ENCODE results near the gene ZNF699. TPM values are rescaled to one million over a fixed set of nuclear protein-coding genes. Genes with fewer than 3 reads are reported as not detected.
"Not testable (repeated sequence)": the region's sequence is repeated elsewhere in the genome, so short reads cannot be mapped to it uniquely, and the experiment has no call there.

The ZNF699 gene
- polyA plus RNA-seq, 3 donors, result 3.4 to 18.5 (median 5.6) TPM

GRCh38 chr19:9323919-9324583 lies 14.4 kb upstream of the ZNF699 start, which contains the start of gene ZNF559:
ZNF559 (plus strand) TSS chr19:9324179; CDS start chr19:9338550, 14,371 bp downstream.
- Histone ChIP-seq H3K27ac (ENCODE audit: low read depth in 1 of 2, low read length in 2 of 2) (peak within 1 kb of the TSS; percentile 82 to 89), H3K27me3 (ENCODE audit: control insufficient read depth in 2 of 2, insufficient read depth in 2 of 2, low read length in 2 of 2) (no peaks in the 10 kb centered on the region), H3K79me2 (ENCODE audit: insufficient read depth, low read length) (peaks cover 7% of the 10 kb centered on the region), H2AFZ (ENCODE audit: insufficient read depth, low read depth, low read length, poor library complexity, severe bottlenecking) (peak within 1 kb of the TSS; percentile 89), H3K4me2 (replicated peaks; ENCODE audit: extremely low read depth, low read length, poor library complexity, severe bottlenecking) (peak within 1 kb of the TSS; percentile 86), H3K9me3 (replicated peaks in 1 of 2; ENCODE audit: control insufficient read depth in 1 of 2, insufficient read depth in 1 of 2, low read length in 2 of 2) (peaks cover 57 to 59% of the 10 kb centered on the region in 2 donors), H3K4me1 (ENCODE audit: control insufficient read depth in 1 of 2, insufficient read depth in 2 of 2, low read length in 2 of 2) (peaks cover 14 to 20% of the 10 kb centered on the region in 2 donors), H4K20me1 (ENCODE audit: insufficient read depth, low read length) (no peaks in the 10 kb centered on the region), H3K36me3 (replicated peaks in 1 of 2; ENCODE audit: control insufficient read depth in 1 of 2, insufficient read depth in 2 of 2, low read length in 2 of 2) (peaks cover 3 to 18% of the 10 kb centered on the region in 2 donors), H3K9ac (ENCODE audit: insufficient read depth, low read length, poor library complexity, severe bottlenecking) (peak within 1 kb of the TSS; percentile 82), H3K4me3 (replicated peaks in 1 of 3; ENCODE audit: low read depth in 2 of 3, low read length in 3 of 3) (peak within 1 kb of the TSS; percentile 73 to 90 (median 89))
- Mint-ChIP-seq H3K36me3 (peaks cover 17 to 40% of the 10 kb centered on the region in 2 donors), H3K4me3 (peak within 1 kb of the TSS; percentile 92 to 98), H3K9me3 (peaks cover 24 to 86% (median 59%) of the 10 kb centered on the region in 7 donors), H3K27me3 (ENCODE audit: low read depth in 3 of 3) (peaks cover 0 to 3% (median 2%) of the 10 kb centered on the region in 3 donors), H3K27ac (peak within 1 kb of the TSS; percentile 89 to 96 (median 94)), H3K4me1 (peaks cover 10% of the 10 kb centered on the region)
- DNase-seq, result peak; percentile 93 to 95 (median 93)
- peak; percentile 37 for TF ChIP-seq CTCF (IDR thresholded peaks at IDR 0.05)
- intact Hi-C loops (cut with micrococcal nuclease), result loop anchor here (1.0 to 10.0 kb wide), 5 partner anchors 15 to 492 kb away; partner anchors contain the start of genes ZNF699 (in 2 of the 2), MBD3L1 (in 1 of the 2), ZNF266 (in 1 of the 2) and ZNF558 (in 1 of the 2)
- 0% methylated on average over 40 of the region's 48 CpGs for WGBS (ENCODE audit: insufficient coverage)

GRCh38 chr19:9323557-9323918 lies 13.9 kb upstream of the ZNF699 start:
- no peak for TF ChIP-seq CTCF (IDR thresholded peaks at IDR 0.05)
- 0% methylated on average over 9 of the region's 9 CpGs for WGBS (ENCODE audit: insufficient coverage)
- H3K27ac ChIP-seq (ENCODE audit: low read depth in 1 of 2, low read length in 2 of 2), result peak overlapping the region; percentile 82 to 89
- peak overlapping the region; percentile 89 for H2AFZ ChIP-seq (ENCODE audit: insufficient read depth, low read depth, low read length, poor library complexity, severe bottlenecking)
- Mint-ChIP-seq H3K36me3 (peaks cover 13 to 36% of the 10 kb centered on the region in 2 donors), H3K9me3 (peaks cover 24 to 83% (median 57%) of the 10 kb centered on the region in 7 donors), H3K4me1 (peaks cover 10% of the 10 kb centered on the region), H3K27me3 (ENCODE audit: low read depth in 3 of 3) (peaks cover 0 to 3% (median 2%) of the 10 kb centered on the region in 3 donors), H3K4me3 (peak overlapping the region; percentile 92 to 98), H3K27ac (peak overlapping the region; percentile 89 to 96 (median 94))
- peaks cover 2 to 14% of the 10 kb centered on the region in 2 donors for H3K36me3 ChIP-seq (replicated peaks in 1 of 2; ENCODE audit: control insufficient read depth in 1 of 2, insufficient read depth in 2 of 2, low read length in 2 of 2)
- H4K20me1 ChIP-seq (ENCODE audit: insufficient read depth, low read length), result no peaks in the 10 kb centered on the region
- peaks cover 7% of the 10 kb centered on the region for H3K79me2 ChIP-seq (ENCODE audit: insufficient read depth, low read length)
- peak overlapping the region; percentile 86 for H3K4me2 ChIP-seq (replicated peaks; ENCODE audit: extremely low read depth, low read length, poor library complexity, severe bottlenecking)
- H3K9me3 ChIP-seq (replicated peaks in 1 of 2; ENCODE audit: control insufficient read depth in 1 of 2, insufficient read depth in 1 of 2, low read length in 2 of 2), result peaks cover 52 to 57% of the 10 kb centered on the region in 2 donors
- peak; percentile 60 to 73 (median 73) for DNase-seq
- H3K4me1 ChIP-seq (ENCODE audit: control insufficient read depth in 1 of 2, insufficient read depth in 2 of 2, low read length in 2 of 2), result peaks cover 14 to 20% of the 10 kb centered on the region in 2 donors
- H3K9ac ChIP-seq (ENCODE audit: insufficient read depth, low read length, poor library complexity, severe bottlenecking), result peak overlapping the region; percentile 82
- no peaks in the 10 kb centered on the region for H3K27me3 ChIP-seq (ENCODE audit: control insufficient read depth in 2 of 2, insufficient read depth in 2 of 2, low read length in 2 of 2)
- intact Hi-C loops (cut with micrococcal nuclease), result loop anchor here (1.0 to 10.0 kb wide), 4 partner anchors 14 to 491 kb away; partner anchors contain the start of genes MBD3L1 (in 1 of the 2), ZNF266 (in 1 of the 2), ZNF558 (in 1 of the 2) and ZNF562 (in 1 of the 2)
- H3K4me3 ChIP-seq (replicated peaks in 1 of 3; ENCODE audit: low read depth in 2 of 3, low read length in 3 of 3), result peak overlapping the region; percentile 73 to 90 (median 89)

GRCh38 chr19:9322201-9322600 lies 12.6 kb upstream of the ZNF699 start:
- H3K9me3 Mint-ChIP-seq, result peaks cover 17 to 83% (median 58%) of the 10 kb centered on the region in 7 donors
- WGBS (ENCODE audit: insufficient coverage), result 100% methylated on average over 6 of the region's 10 CpGs
- not testable (repeated sequence) for H3K4me3 Mint-ChIP-seq

More at GRCh38 chr19:9322201-9322600, 12.6 kb upstream of the ZNF699 start:
- not testable (repeated sequence) for H4K20me1 ChIP-seq (ENCODE audit: insufficient read depth, low read length); H3K36me3 ChIP-seq (replicated peaks in 1 of 2; ENCODE audit: control insufficient read depth in 1 of 2, insufficient read depth in 2 of 2, low read length in 2 of 2); H3K27ac ChIP-seq (ENCODE audit: low read depth in 1 of 2, low read length in 2 of 2); H2AFZ ChIP-seq (ENCODE audit: insufficient read depth, low read depth, low read length, poor library complexity, severe bottlenecking); H3K79me2 ChIP-seq (ENCODE audit: insufficient read depth, low read length); H3K27me3 Mint-ChIP-seq (ENCODE audit: low read depth in 3 of 3); H3K4me3 ChIP-seq (replicated peaks in 1 of 3; ENCODE audit: low read depth in 2 of 3, low read length in 3 of 3); H3K27ac Mint-ChIP-seq; H3K4me2 ChIP-seq (replicated peaks; ENCODE audit: extremely low read depth, low read length, poor library complexity, severe bottlenecking); H3K9ac ChIP-seq (ENCODE audit: insufficient read depth, low read length, poor library complexity, severe bottlenecking); DNase-seq; H3K27me3 ChIP-seq (ENCODE audit: control insufficient read depth in 2 of 2, insufficient read depth in 2 of 2, low read length in 2 of 2)
- intact Hi-C loops (cut with micrococcal nuclease), result loop anchor here (5.0 to 10.0 kb wide), 3 partner anchors 115 to 490 kb away; partner anchors contain the start of genes MBD3L1 (in 1 of the 2), ZNF266 (in 1 of the 2), ZNF558 (in 1 of the 2) and ZNF562 (in 1 of the 2)
- Mint-ChIP-seq H3K4me1 (peaks cover 10% of the 10 kb centered on the region), H3K36me3 (peaks cover 9 to 24% of the 10 kb centered on the region in 2 donors)
- Histone ChIP-seq H3K4me1 (ENCODE audit: control insufficient read depth in 1 of 2, insufficient read depth in 2 of 2, low read length in 2 of 2) (peaks cover 14 to 20% of the 10 kb centered on the region in 2 donors), H3K9me3 (replicated peaks in 1 of 2; ENCODE audit: control insufficient read depth in 1 of 2, insufficient read depth in 1 of 2, low read length in 2 of 2) (peaks cover 42 to 60% of the 10 kb centered on the region in 2 donors)
